ENCODE measurements around the gene CSF1R. TPM values are rescaled to one million over a fixed set of nuclear protein-coding genes. Genes with fewer than 3 reads are reported as not detected.

The CSF1R gene
- 10 to 100 TPM in 2 of 4 donors, 1 to 10 TPM in 2; 7.5 to 17.0 (median 9.8) TPM for total RNA-seq

DNA sequence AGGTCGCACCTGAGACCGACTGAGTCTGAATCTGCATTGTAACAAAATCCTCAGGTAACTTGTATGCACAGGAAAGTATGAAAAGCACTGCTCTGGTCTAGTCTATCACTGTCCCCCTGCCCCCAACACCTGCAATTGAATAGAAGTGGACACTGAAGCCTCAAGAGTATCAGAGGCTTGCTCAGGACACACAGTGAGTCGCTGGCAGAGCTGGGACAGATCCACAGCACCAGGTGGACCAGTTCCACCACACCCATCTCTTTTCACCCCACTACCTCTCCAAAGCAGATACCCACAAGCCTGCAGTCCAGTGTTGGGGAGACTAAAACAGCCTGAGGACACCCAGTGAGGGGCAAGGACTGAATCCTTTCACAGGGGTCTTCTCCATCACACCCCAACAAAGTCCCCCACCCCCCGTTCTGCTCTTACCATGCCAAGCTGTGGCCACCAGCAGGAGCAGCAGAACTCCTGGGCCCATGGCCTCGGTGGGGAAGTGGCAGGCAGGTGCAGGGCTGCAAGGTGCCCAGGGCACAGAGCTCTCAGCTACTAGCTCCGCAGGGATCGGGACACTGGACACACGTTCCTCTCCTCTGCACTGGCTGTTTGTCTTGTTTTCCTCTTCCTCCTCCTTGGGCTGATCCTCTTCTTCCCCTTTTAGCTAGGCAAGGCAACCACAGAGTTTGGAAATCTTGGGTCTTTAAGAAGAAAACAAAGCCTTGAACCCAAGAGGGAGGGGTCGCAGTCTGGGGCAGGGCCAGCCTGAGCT, at the start of gene CSF1R:
CSF1R (minus strand) TSS at position 605 of the 766 bp plus-strand sequence; CDS start at position 478, 127 bp downstream.
- in situ Hi-C loops (cut with MboI; ENCODE audit: low sequenced_read_pairs in 4 of 4) = no loop called here

DNA sequence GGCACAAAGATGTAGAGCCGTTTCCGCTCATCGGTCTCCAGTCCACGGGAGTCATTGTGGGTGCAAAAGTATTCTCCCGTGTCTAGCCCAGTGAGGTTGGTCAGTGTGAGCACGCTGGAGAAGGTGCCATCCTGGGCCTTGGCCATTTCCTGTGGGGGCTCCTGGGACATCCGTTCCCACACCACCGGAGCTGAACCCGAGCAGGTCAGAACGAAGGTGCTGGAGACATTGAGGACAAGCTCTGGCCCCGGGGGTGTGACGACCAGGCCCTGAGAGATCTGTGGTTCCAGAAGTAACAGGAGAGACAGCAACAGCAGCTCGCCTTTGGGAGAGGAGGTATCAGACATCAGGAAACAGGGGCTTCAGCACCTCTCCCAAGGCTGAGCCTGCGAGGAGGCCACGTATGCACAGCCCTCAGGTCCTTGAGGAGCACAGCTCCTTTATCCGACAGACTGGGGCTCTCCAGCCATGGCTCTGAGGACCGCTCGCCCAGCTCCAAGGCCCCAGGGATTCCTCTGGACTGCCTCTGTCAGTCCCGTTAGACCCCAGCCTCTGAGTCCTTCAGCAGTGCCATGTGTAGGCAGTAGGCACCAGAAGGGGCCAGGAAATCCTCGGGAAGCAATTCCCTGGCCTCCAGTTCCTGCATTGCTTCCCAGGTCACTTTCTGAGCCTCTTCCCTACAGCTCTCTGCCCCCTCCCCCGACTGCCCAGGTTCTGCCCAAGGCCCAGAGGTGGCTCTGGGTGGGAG, 49.4 kb upstream of the CSF1R start:
- in situ Hi-C loops (cut with MboI; ENCODE audit: low sequenced_read_pairs in 4 of 4) = no loop called here
- no peak overlapping the region for H3K4me3 ChIP-seq
- peak overlapping the region; percentile 75 to 82 (median 78) for H3K27ac ChIP-seq
- no peaks in the 10 kb centered on the region for H3K27me3 ChIP-seq
- DNase-seq = no peak
- no peak for TF ChIP-seq POLR2A (IDR thresholded peaks at IDR 0.05)
- TF ChIP-seq, protein P1, sequence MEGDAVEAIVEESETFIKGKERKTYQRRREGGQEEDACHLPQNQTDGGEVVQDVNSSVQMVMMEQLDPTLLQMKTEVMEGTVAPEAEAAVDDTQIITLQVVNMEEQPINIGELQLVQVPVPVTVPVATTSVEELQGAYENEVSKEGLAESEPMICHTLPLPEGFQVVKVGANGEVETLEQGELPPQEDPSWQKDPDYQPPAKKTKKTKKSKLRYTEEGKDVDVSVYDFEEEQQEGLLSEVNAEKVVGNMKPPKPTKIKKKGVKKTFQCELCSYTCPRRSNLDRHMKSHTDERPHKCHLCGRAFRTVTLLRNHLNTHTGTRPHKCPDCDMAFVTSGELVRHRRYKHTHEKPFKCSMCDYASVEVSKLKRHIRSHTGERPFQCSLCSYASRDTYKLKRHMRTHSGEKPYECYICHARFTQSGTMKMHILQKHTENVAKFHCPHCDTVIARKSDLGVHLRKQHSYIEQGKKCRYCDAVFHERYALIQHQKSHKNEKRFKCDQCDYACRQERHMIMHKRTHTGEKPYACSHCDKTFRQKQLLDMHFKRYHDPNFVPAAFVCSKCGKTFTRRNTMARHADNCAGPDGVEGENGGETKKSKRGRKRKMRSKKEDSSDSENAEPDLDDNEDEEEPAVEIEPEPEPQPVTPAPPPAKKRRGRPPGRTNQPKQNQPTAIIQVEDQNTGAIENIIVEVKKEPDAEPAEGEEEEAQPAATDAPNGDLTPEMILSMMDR (IDR thresholded peaks at IDR 0.05 in 4 of 5, conservative IDR thresholded peaks at IDR 0.05 in 1 of 5) = no peak
- H3K4me1 ChIP-seq = peaks cover 5 to 12% of the 10 kb centered on the region in 2 donors
- intact Hi-C loops (cut with DNase I; ENCODE audit: low total_unique reads) = loop anchor here (10.0 kb wide), 1 partner anchor 219 kb away; the partner anchor contains the start of gene TCOF1
- no peaks in the 10 kb centered on the region for H3K9me3 ChIP-seq
- no peaks in the 10 kb centered on the region for H3K36me3 ChIP-seq
- ATAC-seq = no peak

More for the DNA sequence above, at the start of gene CSF1R:
- peak within 1 kb of the TSS in 1 of 4 donors; percentile 33 for H3K4me3 ChIP-seq
- no peaks in the 10 kb centered on the region for H3K36me3 ChIP-seq
- intact Hi-C loops (cut with DNase I; ENCODE audit: low total_unique reads) = no loop called here
- ATAC-seq = no peak
- no peaks in the 10 kb centered on the region for H3K4me1 ChIP-seq
- TF ChIP-seq, protein P1 (IDR thresholded peaks at IDR 0.05 in 4 of 5, conservative IDR thresholded peaks at IDR 0.05 in 1 of 5) = no peak
- H3K9me3 ChIP-seq = no peaks in the 10 kb centered on the region
- H3K27ac ChIP-seq = no peak within 1 kb of the TSS
- H3K27me3 ChIP-seq = peaks cover 0 to 4% (median 0%) of the 10 kb centered on the region in 3 donors
- no peak for DNase-seq

DNA sequence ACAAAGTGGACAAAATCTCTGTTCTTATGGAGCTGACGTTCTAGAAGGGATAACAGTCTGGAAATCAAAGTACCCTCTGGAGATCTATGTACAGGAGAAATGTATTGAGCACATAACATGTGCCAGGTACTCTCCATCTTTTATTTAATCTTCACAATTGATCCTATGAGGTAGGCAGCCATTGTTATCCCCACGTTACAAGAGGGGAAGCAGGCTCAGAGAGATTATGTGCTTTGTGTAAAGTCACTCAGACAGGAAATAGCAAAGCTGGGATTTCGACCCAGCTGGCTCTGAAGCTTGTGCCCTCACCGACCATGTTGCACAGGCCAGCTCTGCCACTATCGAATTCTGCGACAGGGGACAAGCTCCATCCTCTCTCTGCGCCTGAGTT, 47.8 kb upstream of the CSF1R start:
- Histone ChIP-seq H3K27ac (peak overlapping the region in 3 of 4 donors; percentile 36 to 81 (median 76)), H3K4me1 (peaks cover 10 to 15% of the 10 kb centered on the region in 2 donors), H3K4me3 (no peak overlapping the region), H3K27me3 (no peaks in the 10 kb centered on the region), H3K9me3 (no peaks in the 10 kb centered on the region), H3K36me3 (no peaks in the 10 kb centered on the region)
- DNase-seq (no peak), ATAC-seq (no peak)
- intact Hi-C loops (cut with DNase I; ENCODE audit: low total_unique reads) = loop anchor here (5.0 to 10.0 kb wide), 2 partner anchors 112 to 221 kb away; partner anchors contain the start of gene TCOF1
- TF ChIP-seq POLR2A (IDR thresholded peaks at IDR 0.05) = no peak
- TF ChIP-seq, protein P1 (IDR thresholded peaks at IDR 0.05 in 4 of 5, conservative IDR thresholded peaks at IDR 0.05 in 1 of 5) = no peak
- in situ Hi-C loops (cut with MboI; ENCODE audit: low sequenced_read_pairs in 4 of 4) = no loop called here

DNA sequence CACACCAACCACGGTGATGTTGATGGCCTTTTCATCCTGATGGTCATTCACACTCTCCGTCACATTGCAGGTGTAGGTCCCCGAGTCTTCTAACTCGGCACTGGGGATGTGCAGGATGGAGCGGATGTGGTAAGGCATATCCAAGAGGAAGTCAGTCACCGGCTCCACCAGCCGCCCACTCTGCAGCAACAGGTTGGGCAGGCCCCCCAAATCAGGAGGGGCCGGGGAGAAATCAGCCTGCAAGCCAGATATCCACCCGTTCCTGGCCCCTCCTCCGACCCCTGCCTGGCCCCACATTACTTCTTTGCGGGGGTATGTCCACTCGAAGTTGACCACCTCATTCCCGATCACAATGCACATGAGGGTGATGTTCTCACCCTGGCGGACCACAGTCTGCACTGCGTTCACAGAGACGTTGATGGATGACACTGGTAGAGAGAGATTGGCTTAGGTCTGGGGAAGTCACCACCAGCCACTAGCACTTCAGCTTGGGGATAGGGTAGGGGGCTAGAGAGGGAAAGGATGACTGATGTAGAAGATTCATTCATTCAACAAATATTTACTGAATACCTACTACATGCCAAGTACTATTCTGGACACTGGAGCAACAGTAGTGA, 47.3 kb upstream of the CSF1R start:
- in situ Hi-C loops (cut with MboI; ENCODE audit: low sequenced_read_pairs in 4 of 4) = no loop called here
- TF ChIP-seq POLR2A (IDR thresholded peaks at IDR 0.05) = no peak
- H3K4me1 ChIP-seq = peaks cover 5 to 15% of the 10 kb centered on the region in 2 donors

More for the DNA sequence above, 47.3 kb upstream of the CSF1R start:
- DNase-seq (no peak), ATAC-seq (no peak)
- Histone ChIP-seq H3K27me3 (no peaks in the 10 kb centered on the region), H3K27ac (peak overlapping the region in 3 of 4 donors; percentile 56 to 81 (median 76)), H3K4me3 (no peak overlapping the region), H3K36me3 (no peaks in the 10 kb centered on the region), H3K9me3 (no peaks in the 10 kb centered on the region)
- intact Hi-C loops (cut with DNase I; ENCODE audit: low total_unique reads) = loop anchor here (5.0 to 10.0 kb wide), 2 partner anchors 111 to 221 kb away; partner anchors contain the start of gene TCOF1
